MCF 10A (cell line): ENCODE data around the gene TMEM134. TPM values are rescaled to one million over a fixed set of nuclear protein-coding genes. Genes with fewer than 3 reads are reported as not detected.
A peak's percentile ranks its signal among the peaks of the same experiment; 100 is the strongest.

Experiments
- BruUV-seq: library from RNA; stranded (reverse); fragments of 400-500 nt; replicated peaks from 2 replicates; lab custom pipeline; 2021; lab: Mats Ljungman, UMichigan
- CTCF ChIA-PET: fragments of 300-600 bp; sonication (Branson Sonifier 250); formaldehyde crosslinking; extraction: SDS; loops from one replicate; lab custom pipeline; 2021; ENCODE audit warnings: antibody characterized with exemption, inconsistent platforms; lab: Yijun Ruan, JAX
- POLR2A ChIA-PET: fragments of 300-600, 350-650 bp; sonication (Branson Sonifier 250); formaldehyde crosslinking; extraction: SDS; loops from one replicate; lab custom pipeline; 2020; ENCODE audit warnings: antibody characterized with exemption, inconsistent platforms; lab: Yijun Ruan, JAX
- DNase-seq: peaks from one replicate; pipeline ENCODE4 v3.0.0-alpha.2; 2018; ENCODE audit not compliant: unreplicated experiment
- H3K27ac Mint-ChIP-seq: one replicate; pipeline ENCODE4 v1.8.0; 2022; ENCODE audit warnings: mild to moderate bottlenecking, low read depth, mixed read lengths; ENCODE audit not compliant: unreplicated experiment
- H3K27me3 Mint-ChIP-seq: one replicate; pipeline ENCODE4 v1.8.0; 2022; ENCODE audit warnings: mixed read lengths; ENCODE audit not compliant: insufficient read depth, unreplicated experiment
- H3K36me3 Mint-ChIP-seq: one replicate; pipeline ENCODE4 v1.8.0; 2022; ENCODE audit warnings: mild to moderate bottlenecking, moderate library complexity, mixed read lengths; ENCODE audit not compliant: insufficient read depth, unreplicated experiment
- H3K4me1 Mint-ChIP-seq: one replicate; pipeline ENCODE4 v1.8.0; 2022; ENCODE audit warnings: mixed read lengths; ENCODE audit not compliant: insufficient read depth, unreplicated experiment
- H3K4me3 Mint-ChIP-seq: one replicate; pipeline ENCODE4 v1.8.0; 2022; ENCODE audit warnings: mild to moderate bottlenecking, moderate library complexity, mixed read lengths; ENCODE audit not compliant: unreplicated experiment
- H3K9me3 Mint-ChIP-seq: one replicate; pipeline ENCODE4 v1.8.0; 2022; ENCODE audit warnings: mixed read lengths; ENCODE audit not compliant: unreplicated experiment
- CTCF ChIP-seq: fragments of 200-600 bp; IDR thresholded peaks from one replicate; pipeline ENCODE4 v1.8.0; 2022; ENCODE audit warnings: antibody characterized with exemption, mild to moderate bottlenecking; ENCODE audit not compliant: unreplicated experiment
- intact Hi-C: fragments of 100-400 bp; cut with micrococcal nuclease; formaldehyde crosslinking; loops from 2 replicates; pipeline ENCODE4 v1.14.1; 2022
- total RNA-seq: library from RNA; stranded (reverse); gene quantifications from 2 replicates; pipeline ENCODE4 v1.2.3, GENCODE V29; 2022

The TMEM134 gene
- total RNA-seq, 1 experiment from 2014 or later = 49.7 TPM

DNA sequence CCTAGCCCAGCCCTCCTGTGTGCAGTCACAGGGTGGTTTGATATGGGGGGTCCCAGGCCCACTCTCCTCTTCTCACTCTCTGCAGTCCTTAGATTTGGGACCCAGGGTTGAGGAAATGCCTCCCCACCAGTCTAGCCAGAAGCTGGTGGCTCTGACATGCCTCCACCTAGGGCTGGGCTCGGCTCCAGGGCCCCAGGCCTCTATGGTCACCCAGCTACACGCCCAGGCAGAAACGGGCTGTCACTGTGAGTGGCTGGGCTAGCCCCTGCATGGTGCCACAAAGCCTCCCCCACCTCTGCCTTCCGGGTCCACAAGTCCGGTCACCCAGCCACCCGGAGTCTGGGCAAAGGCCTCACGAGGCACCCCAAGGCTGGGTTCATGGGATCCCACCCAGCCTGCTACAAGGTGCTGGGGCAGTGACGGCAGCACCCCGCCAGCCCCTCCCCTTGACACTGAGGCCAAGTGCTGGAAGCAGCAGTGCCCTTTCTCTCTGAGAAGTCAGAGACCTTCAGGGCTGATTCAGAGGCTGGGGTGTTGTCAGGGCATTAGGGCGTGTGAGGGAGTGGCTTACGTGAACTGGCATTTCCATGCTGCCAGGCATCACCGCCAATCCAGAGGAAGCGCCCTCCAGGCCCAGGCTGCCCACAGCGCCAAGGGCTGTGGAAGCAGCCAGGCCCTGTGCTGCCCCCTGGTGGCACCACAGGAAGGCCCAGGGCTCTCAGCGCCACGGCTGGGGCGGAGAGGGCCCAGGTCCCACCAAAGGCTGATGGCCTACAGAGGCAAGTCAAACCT lies 36.8 kb upstream of the TMEM134 start:
- peaks cover 20% of the 10 kb centered on the region for H3K36me3 Mint-ChIP-seq
- H3K27me3 Mint-ChIP-seq = no peaks in the 10 kb centered on the region
- H3K4me1 Mint-ChIP-seq = peaks cover 27% of the 10 kb centered on the region
- ChIA-PET POLR2A (interaction anchor here (0.6 to 2.3 kb wide), 12 partner anchors 15 to 114 kb away, joined by 3 to 22 read pairs (median 4); partner anchors contain the start of genes AIP, CORO1B, GSTP1 and PPP1CA), CTCF (interaction anchor here (0.5 to 1.0 kb wide), 11 partner anchors 36 to 246 kb away, joined by 3 to 8 read pairs (median 3); partner anchors contain the start of genes PPP1CA and RPS6KB2)
- no peaks in the 10 kb centered on the region for H3K9me3 Mint-ChIP-seq
- intact Hi-C loops = loop anchor here (1.0 to 5.0 kb wide), 7 partner anchors 22 to 152 kb away; partner anchors contain the start of genes AIP, CORO1B, GSTP1 and POLD4
- TF ChIP-seq CTCF = peak; percentile 89
- peak overlapping the region; percentile 92 for H3K4me3 Mint-ChIP-seq
- BruUV-seq = no TSS peak
- H3K27ac Mint-ChIP-seq = peak overlapping the region; percentile 87
- DNase-seq = peak; percentile 99

DNA sequence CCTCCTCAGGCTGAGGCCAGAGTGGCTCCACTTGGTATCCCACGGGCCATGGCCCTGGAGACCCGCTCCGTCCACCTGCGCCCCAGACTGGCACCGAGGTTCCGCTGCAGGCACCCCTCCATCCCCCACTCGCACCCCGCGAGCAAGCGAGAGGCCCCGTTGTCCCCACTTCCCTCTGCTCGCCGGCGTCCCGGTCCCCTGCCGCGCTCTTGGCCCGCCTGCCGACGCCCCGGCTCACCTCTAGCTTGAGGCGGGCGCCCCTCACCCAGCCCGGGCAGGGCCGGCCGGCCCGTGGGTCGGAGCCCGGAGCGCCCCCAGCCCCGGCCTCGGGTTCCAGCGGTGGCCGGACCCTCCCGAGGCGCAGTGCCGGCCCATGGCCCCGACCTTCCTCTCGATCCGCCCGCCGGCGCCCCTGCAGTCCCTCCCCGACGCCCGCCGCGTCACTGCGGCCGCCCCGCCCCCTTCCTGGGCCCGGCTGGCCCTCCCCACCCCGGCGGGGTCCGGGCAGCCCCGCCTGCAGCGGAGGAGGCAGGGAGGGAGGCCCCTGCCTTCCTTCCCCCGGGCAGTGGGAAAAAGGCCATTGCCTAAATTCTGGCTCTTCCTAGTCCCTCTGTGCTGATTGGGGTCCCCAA lies 36.0 kb upstream of the TMEM134 start, which contains the start of gene PITPNM1:
PITPNM1 (minus strand) TSS at position 414 of the 632 bp plus-strand sequence. CDS start 1,183 bp downstream, outside the sequence.
- Mint-ChIP-seq H3K27ac (peak within 1 kb of the TSS; percentile 87), H3K4me1 (peaks cover 27% of the 10 kb centered on the region), H3K4me3 (peak within 1 kb of the TSS; percentile 92), H3K36me3 (peaks cover 26% of the 10 kb centered on the region), H3K9me3 (no peaks in the 10 kb centered on the region), H3K27me3 (no peaks in the 10 kb centered on the region)
- ChIA-PET CTCF (interaction anchor here (0.5 to 1.0 kb wide), 5 partner anchors 26 to 247 kb away, joined by 3 to 5 read pairs (median 4); partner anchors contain the start of gene RPS6KB2), POLR2A (interaction anchor here (0.7 to 2.3 kb wide), 12 partner anchors 16 to 113 kb away, joined by 3 to 22 read pairs (median 4); partner anchors contain the start of genes AIP, CORO1B, GSTP1 and PPP1CA)
- intact Hi-C loops = loop anchor here (5.0 kb wide), 1 partner anchor 77 kb away; the partner anchor contains the start of gene GSTP1
- no peak for TF ChIP-seq CTCF
- peak; percentile 57 for DNase-seq
- no TSS peak for BruUV-seq

DNA sequence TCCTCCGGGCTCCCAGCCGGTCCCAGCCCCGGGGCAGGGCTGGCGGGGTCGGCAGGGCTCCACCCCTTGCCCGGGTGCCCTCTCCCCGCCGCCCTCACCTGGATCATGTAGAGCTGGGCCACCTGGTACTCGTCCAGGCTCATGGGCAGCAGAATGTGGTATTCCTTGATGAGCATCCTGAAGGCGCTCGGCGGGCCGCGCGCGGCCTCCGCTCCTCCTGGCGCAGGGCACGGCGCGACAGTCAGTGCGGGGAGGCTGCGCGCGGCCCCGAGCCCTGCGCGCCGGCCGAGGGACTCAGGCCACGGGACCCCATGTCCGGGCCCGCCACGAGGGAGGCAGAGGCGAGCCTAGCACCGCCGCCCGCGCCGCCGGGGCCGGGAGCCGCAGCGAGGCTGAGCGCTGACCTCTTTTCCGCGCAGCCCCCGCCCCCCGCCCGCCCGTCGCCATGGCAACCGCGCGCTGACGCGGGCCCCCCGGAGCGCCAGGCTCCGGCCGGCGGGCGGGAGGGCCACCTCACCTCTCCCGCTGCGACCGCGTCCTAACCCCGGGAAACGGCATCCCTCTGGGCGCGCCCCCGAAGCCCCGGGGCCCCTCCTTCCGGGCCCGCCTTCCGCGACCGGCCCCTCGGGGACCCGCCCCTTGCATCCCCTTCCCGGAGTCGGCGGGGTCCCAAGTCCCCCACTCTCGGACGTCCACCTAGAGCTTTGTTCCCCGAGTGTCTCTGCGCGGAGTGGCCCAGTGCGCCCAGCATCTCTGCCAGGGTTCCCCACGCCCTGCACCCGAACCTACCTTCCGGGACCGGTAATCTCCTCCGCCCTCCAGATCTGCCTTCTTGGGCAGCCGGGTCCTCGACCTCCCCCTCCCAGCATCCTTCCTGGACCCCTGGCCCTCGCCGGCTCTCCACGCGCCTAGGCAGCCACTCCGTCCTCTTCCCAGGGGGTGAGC lies 35.2 kb upstream of the TMEM134 start:
- Mint-ChIP-seq H3K36me3 (peaks cover 26% of the 10 kb centered on the region), H3K4me3 (peak overlapping the region; percentile 92), H3K27me3 (no peaks in the 10 kb centered on the region), H3K27ac (peak overlapping the region; percentile 63), H3K9me3 (no peaks in the 10 kb centered on the region), H3K4me1 (peaks cover 26% of the 10 kb centered on the region)
- BruUV-seq = no TSS peak
- ChIA-PET CTCF (interaction anchor here (1.0 kb wide), 1 partner anchor 26 kb away, joined by 5 read pairs; no protein-coding TSS in a partner anchor), POLR2A (interaction anchor here (1.2 to 2.3 kb wide), 6 partner anchors 21 to 103 kb away, joined by 3 to 22 read pairs (median 8); partner anchors contain the start of genes AIP, GSTP1, PPP1CA and RPS6KB2)
- DNase-seq = peak; percentile 22
- intact Hi-C loops = no loop called here
- TF ChIP-seq CTCF = no peak
